UCSD-AML1 (cell line): ENCODE data around the gene USH2A.

Source experiments
- DNase-seq: peaks from one replicate; lab custom pipeline; 2025; ENCODE audit not compliant: unreplicated experiment; lab: John Stamatoyannopoulos, UW

Gene USH2A

DNA sequence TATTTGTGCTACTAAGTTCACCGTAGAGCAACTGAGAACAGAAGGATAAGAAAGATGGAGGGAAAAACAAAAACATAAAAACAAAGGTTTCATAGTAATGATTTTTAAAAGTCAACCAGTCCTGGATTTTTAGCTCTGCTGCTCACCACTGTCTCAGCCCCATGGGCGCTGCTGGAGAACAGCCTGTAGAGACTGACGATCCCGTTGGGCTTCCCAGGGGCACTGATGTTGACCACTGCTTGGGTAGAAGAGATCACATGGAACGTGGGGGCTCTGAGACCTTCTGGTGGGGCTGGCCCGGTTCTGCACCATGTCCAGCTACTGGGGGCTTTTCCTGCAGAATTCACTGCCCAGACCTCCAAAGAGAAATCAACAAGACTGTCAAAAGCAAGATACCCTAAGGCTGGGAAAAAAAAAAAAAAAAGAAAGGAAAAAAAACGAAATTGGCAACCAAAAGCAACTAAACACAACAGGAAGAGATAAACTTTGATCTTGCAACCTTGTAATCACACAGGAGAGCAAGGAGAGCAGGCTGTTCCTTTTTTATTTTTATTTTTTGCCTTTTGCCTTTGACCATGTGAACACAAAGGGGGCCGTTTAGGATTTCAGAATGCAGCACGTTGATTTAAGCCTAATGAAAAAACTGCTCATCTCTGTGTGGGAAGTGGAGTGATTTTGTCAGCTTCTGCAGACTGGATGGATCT, 772.6 kb downstream of the USH2A start:
- DNase-seq: no peak

DNA sequence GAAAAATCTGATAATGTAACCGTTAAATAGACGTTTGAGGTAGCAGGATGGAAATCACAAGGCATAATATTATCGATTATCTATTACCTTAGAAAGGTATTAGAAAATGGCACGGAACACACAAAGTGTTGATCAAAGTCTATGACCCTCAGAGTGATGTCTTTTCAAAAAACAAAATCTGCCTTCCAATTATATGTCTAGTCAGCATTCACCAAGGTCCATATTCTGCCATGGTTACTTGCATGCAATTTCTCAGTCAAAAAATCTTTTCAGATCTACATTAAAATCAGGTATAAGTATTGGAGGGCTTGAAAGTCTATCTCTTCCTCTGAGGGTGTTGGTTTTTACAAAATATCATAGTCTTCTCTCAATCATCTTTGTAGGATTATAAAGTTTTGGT, 774.3 kb downstream of the USH2A start:
- DNase-seq: no peak

DNA sequence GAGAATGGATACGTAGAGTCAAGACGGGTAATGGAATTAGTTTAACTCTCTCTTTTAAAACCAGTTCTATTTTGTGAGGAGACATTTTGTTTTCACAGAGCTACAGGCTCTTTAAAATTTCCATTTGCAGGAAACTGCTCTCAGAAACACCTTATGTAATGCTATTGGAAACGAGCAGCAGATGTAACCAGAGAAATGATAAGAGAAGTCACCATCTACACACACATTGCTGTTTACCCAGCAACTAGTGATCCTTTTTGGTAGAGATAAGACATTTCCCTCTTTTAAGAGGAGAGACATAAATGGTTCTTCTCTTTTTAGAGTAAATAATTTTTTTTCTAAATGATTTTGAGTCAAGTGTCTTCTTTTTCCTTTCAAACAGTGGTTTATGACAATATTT, 775.5 kb downstream of the USH2A start:
- no peak for DNase-seq

DNA sequence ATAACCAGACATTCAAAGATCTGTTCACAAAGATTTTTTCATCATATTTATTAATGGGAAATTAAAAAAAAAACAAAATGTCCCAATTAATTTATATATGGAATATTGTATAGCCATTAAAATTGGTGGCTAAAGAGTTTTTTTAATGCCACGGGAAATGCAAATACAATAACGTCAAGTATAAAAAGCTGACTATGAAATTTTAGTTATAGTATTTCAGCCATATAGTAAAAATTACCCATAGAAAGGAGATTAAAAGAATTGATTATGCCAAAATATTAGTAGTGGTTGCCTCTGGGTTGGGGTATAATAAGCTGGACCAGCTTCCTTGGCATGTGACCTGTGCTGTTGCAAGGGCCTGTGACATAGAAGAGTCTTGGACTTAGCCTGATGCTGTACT, 777.4 kb downstream of the USH2A start:
- no peak for DNase-seq

DNA sequence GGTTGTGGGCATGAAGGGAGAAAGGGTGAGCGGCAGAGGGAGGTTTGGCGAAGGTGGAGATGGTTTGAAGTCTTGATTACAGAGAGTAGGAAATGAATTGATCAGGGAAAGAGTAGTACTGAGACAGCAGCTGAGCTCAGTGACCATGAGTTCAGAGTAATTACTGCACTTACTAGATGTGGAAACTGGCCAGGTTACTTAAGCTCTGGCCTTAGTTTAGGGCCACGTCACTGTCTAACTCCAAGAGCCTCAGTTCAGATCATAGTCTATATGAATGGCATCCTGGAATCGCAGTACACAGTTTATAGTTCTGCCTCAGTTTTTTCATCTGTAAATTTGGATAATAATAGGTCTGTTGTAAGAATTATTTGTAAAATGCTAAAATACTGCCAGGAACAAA, 778.1 kb downstream of the USH2A start:
- DNase-seq: no peak

DNA sequence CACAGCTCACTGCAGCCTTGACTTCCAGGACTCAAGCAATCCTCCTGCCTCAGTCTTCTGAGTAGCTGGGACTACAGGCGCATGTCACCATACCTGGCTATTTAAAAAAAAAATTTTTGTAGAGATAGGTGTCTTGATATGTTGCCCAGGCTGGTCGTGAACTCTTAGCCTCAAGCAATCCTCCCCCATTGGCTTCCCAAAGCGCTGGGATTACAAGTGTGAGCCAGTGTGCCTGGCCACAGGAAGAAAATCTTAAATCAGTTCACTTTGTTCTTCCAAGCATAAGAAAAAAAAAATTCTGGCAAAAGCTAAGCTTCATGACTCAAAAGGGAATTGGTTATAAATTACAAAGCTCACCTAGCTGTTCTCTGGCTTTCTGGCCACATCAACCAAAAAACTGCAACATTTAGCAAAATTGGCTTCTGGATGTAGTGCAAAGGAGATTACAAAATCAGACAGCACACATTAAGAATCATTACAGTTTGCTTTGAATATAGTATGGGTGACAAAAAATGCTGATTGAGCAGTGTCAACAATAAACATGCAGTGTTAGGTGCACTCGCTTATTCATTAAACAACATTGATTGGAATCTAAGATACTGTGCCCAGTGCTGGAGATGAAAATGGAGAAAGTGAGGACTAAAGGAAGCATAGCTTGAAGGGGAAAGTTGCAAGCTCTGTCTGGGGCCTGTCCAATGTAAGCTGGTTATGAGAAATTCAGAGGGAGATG, 779.5 kb downstream of the USH2A start:
- no peak for DNase-seq

DNA sequence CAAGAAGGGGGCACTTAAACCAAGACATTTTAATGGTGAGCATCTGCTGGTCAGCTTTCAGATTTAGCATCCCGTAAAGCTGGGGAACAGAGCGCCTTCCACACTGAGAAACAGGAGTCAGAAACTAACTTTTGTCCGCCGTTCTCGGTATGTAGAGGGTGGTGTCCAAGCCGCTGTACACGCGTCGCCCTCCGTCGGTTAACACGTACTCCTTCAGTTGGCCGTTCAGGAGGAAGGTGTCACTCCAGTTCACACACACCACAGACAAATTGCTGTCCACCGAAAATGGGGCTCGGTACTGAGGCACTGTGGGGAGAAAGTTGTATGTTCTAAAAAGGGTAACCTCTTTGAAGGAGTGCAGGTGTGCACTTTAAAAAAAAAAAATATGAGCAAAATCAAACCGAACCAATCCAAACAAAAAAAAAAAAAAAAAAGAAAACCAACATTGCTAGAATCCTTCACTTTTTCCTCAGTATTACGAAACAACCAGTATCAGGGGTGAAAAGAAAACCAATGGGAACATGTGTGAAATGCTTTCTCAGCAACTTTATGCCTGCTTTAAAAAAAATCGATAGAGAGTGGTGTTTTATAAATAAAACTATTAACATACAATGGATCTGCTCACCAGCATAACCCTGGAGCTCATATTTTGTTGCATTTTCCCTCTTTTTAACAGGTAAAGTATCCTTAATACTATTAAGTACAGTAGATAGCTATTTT, 782.7 kb downstream of the USH2A start:
- DNase-seq: no peak

DNA sequence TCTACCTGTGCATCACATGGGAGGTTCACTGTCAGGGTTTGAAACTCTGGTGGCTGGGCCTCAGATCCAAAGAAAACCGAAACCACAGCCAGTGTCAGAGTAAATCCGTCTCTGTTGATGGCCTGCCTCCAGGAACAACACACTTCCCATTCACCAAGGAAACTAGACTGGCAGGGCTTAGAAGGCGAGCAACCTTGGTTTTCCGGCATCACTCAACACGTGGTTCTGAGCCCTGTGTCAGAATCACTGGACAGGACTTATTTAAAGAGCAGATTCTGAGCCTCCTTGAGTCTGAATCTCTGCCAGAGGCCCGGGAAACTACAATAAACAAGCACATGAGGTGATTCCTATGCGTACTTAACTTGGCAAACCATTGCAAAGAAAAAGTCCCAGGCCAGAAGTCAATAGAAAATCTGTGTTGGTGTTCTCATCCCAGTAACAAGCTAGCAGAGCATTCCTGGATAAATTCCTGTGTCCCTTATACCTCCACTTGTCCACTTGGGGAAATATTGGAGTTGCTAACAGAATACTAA, 786.1 kb downstream of the USH2A start:
- DNase-seq: no peak

DNA sequence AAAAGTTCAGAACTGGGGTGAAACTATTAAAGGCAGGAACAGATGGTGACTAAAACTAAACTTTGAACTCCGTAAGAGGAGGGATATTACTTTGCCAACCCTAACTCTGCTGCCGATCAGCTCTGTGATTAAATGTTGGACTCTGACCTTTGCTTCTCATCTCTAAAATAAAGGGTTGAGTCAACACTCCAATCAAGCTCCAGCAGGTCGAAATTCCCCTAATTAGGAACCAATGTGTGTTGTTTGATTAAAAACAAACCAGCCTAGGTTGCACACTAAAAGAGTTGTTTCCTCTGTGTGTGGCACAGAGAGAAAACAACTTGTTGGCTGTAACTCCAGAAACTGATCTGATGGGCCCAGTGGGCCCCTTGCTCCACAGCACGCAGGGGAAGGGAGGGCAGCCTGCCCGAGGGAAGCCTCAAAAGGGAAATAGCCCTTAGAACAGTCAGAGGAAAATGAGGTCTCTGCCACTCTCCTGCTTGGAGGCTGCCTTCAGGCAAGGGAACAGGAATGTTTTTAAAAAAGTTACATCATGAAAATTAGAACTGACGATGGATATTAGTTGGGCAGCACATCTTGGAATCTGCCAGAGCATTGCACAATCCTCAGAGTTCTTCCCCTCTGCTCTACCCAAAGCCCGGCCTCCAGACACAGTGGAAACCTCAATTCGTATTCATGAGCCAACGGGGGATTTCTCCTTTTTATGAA, 786.8 kb downstream of the USH2A start:
- no peak for DNase-seq

DNA sequence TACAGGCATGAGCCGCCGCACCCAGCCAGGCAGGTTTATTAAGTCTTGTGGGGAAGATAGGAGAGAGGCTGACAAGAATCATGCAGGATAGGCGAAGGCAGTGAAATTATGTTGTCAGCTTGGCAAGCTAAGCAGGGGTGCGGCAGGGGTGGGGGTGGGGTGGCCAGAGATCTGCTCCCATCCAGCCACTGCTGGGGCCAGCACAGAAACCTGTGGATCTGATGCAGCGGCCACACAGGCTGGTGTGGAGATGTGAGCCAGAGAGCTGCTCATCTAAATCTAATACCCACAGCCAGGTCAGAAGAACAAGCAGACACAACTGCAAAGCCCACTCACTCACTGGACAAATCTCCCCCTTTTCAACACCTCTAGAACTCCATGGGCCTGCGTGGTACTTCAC, 787.4 kb downstream of the USH2A start:
- DNase-seq: no peak

DNA sequence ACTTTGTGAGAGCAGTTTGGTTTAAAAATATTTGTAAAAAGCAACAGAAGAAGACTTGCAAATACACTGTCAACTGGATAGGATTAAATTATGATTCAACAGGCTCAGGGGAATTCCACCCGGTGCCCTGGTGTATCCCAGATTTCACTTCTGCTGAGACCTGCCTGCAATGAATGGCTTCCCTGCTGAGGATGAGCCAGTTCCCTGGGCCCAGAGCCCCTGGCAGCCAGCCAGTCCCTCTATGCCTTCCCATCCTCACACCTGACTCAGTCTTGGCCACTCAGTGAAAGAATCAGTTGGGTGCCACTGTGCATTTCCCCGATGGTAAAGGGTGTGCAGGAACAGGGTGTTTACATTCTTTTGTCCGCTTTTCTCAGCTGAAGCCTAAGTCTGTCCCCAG, 791.8 kb downstream of the USH2A start:
- no peak for DNase-seq

DNA sequence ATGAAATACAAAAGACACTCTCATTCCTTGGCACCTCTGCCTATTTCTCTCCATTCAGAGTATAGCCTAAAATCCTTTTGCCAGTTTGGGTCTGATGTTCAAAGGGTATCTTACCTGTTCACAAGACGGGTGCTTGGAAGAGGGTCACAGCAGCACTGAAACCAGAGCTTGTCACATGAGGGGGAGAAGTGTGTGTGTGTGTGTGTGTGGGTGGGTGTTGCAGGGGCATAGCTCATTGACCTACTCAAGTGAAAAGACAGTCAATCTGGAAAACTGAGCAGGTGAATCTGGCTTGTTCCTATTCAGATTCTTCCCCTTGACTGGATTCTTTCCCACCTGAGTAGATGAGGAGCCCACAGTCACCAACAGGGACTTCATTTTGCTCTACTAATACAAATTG, 792.2 kb downstream of the USH2A start:
- DNase-seq: no peak

DNA sequence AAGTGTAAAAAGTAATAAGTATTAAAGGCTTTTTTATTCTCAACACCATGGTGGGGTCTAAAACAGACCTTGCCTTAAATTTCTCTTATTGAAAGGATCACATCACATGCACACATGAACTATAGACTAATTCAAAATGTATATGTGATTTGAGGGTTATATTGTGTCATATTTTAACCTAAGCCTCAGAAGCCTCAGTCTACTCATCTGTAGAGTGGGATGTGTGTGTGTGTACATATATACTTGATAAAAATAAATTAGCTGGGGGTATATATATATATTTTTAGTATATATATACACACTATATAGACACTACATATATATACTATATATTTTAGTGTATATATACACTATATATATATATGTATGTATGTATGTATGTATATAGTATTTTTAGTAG, 797.3 kb downstream of the USH2A start:
- DNase-seq: no peak

DNA sequence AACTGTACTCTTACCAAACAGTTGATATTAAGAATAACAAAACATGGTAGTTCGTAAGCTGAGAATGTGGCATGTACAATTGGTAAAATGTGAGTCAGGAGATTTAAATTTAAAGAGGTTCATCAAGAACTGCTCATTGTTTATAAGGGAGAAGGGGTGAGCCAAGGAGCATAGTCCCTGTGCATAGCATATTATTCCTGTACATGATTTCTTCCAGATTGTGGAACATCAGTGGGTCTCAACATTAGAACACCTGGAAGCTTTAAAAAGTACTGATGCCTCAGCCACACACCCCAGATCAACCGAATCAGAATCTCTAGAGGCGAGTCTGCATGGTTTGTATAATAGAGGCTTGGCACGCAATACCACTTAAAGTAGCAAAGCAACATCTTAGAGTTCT, 800.1 kb downstream of the USH2A start:
- no peak for DNase-seq

DNA sequence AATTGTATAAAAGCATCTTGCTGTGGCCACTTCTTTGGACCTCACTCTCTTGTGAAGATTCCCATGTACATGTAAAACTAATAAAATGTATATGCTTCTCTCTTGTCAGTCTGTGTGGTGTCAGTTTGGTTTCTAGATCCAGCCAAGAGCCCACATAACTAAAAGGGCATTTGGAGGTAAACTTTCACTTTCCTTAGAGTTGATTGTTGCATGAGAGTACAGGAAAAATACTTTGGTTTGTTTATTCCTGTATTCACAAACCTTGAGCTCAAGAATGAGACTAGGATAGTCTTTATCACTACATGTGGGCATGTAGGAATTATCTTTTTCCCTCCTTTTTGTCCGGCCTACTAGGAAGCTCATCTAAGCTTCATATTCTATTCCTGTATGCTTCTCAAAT, 805.3 kb downstream of the USH2A start:
- DNase-seq: no peak

DNA sequence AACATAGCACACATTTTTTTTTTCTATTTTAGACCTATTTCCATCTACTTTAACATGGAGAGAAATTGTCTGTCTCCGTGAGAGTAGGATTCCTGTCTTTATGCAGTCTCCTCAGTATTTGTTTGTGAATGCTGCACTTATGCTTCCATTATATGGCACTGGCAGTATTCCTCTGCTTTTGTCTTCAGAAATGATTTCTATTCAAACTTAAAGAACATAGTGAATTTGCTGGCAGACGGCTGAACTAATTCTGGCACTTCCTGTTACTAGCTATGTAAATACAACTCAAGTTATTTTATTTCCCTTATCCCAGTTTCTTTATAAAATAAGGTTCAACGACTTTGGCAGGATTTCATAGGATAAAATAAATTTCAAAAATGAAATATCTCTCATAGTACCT, 810.9 kb downstream of the USH2A start:
- DNase-seq: no peak

DNA sequence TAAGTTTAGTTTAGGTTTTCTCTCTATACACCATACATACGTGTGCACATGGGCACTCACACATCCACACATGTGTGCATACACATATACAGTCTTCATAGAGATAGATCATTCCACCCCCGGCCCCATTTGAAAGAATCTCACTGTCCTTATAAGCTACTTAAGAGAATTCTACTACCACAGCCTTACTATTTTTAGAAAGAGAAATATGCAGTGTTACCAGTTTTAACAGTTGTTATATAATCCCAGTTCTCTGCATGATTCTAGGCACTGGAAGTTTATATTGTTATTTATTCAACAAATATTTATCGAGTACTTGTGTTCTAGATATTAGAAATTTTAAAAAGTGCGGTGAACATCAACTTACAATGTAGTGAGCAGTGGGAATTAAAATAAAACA, 814.6 kb downstream of the USH2A start:
- no peak for DNase-seq

DNA sequence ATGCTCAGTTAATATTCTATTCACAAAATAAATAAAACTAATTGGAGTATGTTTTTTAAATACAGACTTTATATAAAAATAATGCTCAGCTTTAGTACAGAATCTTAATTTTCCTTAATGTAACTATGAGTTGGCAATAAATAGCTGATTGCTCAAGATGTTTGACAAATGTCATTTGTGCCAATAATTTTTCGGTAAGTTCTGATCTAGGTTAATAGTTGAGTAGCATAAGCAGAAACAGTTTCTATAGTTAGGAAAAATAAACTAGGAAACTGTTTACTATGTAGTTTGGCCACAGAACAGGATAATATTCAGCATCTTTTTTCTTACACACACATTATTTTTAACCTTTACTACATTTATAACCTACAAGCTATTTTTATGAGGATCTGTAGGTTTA, 815.8 kb downstream of the USH2A start:
- DNase-seq: no peak

DNA sequence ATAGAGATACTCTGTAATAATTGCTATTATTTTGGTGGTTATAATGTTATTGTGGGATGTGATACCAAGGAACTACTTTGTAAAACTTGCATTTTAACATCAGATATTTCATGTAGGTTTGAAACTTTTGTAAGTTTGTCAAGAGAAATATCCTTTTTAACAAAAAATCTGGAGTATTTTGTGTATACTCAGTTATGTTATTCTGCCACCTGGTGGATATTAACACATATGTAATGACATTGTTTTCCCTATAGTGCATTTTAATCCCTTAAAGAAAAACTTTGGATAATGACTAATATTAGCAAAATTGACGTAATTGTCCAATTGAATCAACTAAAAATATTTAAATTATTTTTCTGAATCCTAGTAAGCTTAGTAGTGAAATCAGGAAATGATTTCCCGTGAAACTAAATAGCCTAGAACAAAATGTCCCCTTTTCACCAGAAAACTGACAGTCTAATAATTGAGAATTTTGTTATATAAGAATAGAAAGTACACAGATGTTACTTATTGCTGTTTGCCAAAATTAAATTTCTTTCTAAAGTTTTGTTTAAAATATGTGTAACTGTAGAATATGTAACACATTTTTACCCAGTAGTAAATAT, 816.6 kb downstream of the USH2A start:
- no peak for DNase-seq

DNA sequence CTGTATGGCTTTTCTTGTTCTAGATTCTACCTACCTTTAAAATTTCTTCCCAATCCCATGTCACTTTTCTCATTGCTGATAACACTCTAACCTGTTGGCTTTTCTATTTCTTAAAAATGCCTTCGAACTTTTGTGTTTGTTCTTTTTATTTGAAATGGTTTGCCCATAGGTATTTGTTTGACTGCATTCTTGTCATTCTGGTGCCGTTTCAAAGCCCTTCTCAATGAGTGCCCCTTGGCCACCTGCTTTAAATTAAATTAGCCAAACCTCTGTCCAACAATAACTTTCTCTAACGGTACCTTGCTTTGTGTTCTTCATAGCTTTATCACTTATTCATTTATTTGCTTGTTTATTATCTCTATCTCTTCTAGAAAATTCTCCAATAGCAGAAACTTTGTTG, 817.2 kb downstream of the USH2A start:
- DNase-seq: no peak

DNA sequence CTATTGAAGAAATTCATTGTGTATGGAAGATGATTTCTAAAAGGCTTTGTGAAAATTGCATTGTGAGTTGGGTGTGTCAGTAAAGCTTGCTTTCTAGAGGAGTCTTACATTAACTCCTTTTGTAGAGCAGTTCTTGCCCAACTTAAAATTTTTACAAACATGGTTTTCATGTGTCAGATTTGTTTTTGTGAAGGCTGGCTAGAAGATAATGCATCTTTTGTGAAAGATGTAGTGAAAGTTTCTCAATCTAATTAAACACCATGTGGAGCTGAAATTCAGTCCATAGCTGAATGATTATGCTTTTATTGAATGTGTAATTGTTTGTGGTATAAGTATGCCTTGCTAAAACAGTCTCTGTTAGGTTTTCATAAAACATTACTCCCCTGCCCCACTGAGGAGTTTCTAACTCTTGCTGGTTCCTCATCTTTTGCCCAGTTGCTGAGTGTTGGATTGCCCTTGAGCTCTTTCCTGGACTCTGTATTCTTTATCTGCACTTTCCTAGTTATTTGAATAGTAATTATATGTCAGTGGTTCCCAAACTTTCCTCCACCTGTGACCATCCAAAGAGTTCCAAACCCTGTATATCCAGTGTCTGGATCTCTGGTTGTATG, 818.1 kb downstream of the USH2A start:
- DNase-seq: no peak
